NCI-H524 treated with DMSO at 0.1 percent for 48 hours (cell line): ENCODE measurements around the gene CBLN3.
"Not testable (repeated sequence)": the region's sequence is repeated elsewhere in the genome, so short reads cannot be mapped to it uniquely, and the experiment has no call there.

Experiments
- DNase-seq: peaks from one replicate; lab custom pipeline; 2025; lab: John Stamatoyannopoulos, UW

CBLN3 gene

DNA sequence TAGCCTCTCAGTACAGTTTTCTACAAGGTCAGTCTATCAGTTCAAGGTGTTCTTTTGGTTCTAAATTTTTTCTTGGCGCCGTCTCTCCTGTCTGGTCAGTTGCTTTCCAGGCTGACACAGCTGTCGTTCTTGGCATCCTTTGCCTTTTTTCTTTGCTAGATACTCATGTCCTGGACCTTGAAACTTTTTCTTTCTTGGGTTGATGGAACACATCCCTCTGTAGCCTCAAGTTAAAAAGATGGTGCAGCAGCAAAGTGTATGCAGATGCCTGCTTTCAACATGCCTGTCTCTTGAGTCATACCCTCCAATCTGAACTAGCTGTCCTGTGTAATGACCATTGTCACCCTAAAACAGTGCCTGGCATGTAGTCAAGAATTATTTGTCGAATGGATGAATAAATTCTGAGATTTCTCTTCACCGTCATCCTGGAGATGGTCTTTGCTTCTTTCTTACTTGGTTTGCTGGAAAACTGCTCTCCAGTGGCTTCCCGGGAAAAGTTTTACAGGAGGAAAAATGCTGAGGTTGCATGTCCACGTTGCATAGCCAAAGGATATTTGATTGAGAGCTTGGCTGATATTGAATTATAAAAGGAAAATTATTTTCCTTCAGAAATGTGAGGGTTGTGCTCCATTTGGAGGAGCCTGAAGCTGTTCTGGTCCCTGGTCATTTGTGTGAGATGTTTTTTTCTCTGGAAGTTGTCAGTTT, 26.0 kb downstream of the CBLN3 start:
- DNase-seq, result no peak

DNA sequence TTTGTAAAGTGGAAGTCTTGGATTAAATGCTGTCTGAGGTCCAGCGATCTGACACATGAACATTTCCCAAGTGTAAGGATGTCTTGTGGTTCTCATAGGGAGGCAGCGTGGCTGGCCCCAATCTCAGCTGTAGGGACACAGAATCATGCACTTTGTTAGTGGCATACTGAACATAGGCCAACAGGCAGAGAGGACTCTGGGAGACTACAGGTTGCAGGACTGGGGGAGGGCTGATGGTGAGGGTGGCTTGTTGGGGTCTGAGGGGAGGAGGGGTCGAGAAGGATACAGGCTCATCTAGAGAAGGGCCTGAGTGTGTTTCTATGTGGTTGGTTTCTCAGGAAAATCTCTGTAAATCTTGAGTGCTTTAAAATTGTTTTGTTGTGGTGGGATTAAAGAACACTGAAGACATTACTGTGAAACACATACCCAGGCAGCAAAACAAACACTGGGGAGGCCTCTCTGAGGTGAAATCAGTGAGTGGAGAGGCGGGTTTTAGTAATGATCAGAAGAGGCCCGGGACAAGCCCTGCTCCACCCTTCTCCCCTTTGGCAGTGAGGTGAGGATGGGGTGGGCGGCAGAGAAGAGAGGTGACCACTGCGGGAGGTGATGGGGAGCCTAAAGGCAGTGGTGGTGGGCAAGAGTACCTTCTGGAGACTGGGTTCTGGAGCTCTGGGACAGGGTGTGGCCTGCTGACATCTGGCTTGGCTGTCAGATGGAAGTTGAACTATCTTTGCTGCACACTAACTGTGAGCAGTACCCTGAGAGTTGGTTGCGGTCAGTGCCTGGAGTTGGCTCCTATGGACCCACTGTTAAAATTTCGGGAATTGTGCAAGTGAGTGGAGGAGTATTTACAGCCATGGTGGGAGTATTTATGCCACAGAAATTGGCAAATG, 27.4 kb downstream of the CBLN3 start:
- no peak for DNase-seq

DNA sequence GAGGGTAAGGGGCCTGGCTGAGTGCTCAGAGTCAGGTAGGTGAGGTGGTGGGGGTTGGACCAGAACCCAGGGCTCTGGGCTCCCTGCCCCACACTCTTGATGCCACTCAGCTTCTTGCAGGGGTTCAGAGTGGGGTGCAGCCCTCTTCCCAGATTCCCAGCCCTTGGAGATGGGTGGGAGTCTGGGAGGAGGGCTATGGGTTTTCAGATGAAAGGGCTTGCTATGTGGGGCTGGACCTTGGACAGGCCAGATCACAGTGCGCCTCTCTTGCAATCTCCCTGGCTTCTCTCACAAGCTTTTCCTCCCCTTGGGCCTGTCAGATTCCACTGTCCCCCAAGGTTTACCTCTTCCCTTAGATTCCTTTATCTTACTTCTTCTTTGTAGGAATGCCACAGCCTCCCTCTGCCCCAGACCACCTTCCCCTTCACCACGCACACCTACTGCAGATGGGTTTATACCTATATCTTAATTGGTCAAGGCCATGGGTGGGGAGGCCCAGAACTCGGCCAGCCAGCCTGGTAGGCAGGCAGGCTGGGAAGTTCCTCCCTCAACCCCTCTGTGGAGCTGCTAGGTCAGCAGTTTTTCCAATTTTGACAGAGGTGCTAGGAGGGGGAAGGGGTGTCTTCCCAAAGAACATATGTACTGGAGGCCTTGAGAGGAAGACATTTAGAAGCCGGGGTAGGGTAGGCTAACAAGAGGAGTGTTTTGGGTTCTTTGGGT, 29.3 kb downstream of the CBLN3 start:
- no peak for DNase-seq

DNA sequence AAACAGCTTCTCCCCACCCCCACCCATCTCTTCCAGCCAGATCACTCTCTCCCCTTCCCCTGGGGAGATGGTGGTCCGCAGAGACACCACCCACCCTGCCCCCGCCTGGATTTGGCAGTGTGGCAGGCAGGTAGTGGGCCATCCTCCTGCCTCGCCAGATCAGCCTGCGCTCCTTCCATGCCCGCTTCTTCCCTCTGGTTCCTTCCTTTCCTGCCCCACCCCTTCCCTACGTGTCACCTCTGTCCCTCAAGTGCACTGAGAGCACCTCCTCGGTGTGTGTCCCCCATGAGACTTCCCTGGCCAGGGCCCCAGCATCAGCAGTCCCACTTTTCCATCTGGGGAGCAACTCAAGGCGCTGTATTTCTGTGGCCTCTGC, 30.0 kb downstream of the CBLN3 start:
- no peak for DNase-seq

DNA sequence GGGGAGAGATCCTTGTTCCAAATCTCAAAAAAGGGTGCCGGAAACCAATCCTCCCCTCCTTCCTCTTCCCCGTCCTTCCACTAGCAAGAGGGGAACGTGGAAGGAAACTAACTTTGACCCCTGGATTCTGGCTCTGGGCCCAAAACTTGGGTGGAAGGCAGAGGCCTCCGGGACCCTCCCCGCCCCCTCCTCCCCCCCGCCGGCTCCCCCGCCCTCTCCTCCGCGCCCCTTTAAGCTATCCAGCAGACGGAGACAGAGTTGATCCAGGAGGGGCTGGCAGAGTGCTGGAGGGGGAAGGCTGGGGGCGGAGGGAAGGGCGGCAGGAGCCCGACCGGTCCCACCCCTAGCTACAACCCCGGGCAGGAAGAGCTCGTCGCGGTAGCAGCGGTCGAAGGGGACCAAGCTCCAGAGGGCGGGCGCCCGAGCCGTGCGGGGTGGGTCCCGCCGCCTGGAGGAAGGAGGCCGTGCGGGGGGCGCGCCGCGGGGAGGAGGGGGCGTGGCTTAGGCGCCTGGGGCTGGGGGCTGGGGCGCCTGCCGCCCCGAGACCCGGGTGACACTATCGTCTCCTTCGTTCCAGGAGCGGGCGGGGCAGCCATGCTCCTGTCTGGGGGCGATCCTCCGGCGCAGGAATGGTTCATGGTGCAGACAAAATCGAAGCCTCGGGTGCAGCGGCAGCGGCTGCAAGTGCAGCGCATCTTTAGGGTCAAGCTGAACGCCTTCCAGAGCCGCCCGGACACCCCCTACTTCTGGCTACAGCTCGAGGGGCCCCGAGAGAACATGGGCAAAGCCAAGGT, 30.6 kb downstream of the CBLN3 start, which contains the start of gene NYNRIN:
Gene NYNRIN (plus strand): TSS at position 351 of the 794 bp plus-strand sequence. CDS start 244 bp downstream, at position 595.
- DNase-seq, result peak; percentile 10

DNA sequence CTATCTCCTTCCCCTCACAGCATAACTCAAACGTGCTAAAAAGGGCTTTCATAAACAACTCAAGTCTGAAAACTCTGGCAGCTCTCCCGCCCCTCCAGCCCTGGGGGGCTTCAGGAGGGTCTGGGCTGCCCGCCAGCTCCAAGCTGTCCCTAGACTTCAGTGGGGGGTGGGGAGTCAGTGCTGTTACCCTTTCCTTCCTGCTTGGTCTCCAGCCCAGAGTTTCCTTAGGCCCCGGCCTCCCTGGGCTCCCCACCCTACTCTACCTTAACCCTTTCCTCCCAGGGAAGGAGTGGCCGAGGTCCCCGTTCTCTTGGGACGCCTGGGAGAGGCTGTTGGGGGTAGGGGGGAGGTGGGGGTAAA, 31.2 kb downstream of the CBLN3 start:
- no peak for DNase-seq

DNA sequence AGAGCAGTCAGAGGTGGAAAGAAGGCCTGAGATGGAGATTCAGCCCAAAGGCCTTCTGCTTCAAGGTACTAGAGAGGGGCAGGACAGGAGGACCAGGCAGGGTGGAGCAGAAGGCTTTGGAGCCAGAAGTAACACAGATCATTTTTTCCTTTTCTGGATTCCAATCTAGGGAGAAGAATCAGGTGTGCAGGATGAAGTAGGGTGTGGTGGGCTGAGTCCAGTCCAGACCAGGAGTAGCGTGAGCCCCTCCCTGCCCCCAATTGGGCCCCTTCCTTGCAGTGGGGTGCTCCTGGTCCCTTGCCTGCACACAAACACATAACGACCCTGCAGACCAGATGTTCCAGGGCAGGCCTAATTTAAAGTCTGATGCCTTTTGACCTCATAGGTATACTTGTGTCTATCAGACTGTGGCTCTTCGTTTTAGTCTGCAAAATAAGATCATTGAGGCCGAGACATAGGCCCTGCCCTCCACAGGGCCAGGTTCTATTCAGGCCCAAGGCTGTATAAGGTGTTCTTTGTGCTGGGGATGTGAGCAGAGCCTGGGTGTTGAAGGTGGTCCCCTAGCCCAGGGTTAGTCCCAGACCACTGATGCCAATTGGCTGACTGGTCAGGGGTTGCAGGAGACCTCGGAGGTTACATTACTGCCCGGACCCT, 31.7 kb downstream of the CBLN3 start:
- no peak for DNase-seq

DNA sequence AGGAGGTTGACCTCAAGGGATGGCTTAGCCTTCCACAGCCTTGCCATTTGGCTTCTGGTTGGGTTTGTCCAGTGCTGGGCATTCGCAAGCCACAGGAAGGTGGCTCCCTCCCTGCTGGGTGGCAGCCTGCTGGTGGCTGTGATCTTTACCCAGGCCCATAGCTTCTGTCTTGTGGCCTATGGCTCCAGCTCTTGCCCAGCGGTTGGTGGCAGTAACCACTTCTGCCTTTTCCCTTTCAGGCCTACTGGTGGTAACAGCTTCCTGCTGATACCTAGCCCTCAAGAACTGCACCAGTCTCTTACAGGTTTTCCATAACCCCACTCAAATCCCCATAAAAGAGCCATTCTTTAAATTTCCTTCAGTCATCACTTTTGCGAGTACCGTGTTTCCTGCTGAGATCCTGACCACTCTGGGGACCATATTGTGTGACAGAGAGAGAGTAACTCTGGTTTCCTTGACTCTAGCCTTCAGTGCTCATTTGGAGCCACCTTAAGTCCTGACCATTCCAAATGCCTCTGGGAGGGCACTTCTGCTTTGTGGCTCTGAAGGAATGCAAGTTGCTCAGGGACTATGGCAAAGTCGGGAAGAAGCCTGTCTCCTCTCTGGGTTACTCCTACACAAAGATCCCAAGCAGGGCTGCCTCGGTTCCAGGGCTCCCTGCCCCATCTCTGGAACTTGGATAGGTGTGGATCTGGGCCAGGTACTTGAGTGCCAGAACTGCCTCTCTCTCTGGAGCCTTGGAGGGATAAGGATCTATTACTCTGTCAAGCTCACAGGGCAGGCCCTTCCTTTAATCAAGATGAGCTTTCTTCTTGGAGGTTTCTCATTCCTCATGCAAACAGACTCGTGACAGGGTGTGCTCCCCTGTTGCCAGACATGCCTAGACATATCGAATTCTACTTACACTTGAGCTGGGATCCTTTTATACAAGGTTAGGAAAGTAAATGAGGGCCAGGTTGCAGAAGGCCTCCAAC, 33.6 kb downstream of the CBLN3 start:
- no peak for DNase-seq

DNA sequence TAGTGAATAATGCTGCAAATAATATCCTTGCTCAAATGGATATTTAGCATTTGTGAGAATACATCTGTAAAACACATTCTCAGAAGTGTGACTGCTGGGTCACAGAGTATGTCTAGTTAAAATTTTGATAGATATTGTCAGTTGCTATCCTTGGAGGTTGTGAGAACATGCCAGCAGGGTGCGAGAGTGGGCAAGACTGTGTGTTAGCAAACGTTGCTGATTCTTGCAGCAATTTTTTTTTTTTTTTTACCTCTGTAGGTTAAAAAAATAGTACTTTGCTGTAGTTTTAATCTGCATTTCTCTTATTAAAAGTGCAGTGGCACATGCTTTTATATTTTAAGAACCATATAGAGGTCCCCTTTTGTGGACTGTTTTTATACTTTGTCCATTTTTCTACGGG, 35.2 kb downstream of the CBLN3 start:
- DNase-seq, result no peak

DNA sequence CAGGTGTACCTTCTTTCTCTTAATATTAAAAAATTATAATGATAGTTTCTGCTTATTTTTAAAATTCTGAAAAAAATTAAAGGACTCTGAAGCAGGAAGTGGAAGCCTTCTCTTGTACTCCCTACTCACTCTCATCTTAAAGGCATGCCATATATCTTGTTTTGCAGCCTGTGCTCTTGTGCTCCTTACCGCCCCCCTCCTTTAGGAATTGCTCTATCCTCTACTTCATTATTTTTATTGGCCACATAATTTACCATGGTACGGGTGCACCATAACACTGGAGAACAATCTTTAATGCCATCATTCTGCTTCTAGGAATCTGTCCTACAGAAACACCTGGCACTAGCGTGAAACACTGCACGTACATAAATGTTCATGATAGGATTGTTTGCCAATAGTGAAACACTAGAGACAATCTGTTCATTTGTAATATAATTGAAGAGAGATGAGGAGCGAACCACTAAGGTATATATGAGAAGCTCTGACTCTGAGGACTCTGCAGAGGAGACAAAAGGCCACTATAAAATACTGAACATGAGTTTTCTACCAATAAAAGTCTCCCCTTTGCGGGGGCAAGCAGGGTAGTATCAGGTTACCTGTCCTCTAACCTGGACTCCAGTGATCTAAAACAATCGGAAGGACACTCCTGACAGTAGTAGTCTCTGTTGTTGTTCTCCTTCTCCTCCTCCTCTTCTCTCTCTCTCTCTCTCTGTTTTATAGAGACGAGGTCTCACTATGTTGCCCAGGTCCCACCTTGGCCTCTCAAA, 37.0 kb downstream of the CBLN3 start:
- DNase-seq, result no peak

DNA sequence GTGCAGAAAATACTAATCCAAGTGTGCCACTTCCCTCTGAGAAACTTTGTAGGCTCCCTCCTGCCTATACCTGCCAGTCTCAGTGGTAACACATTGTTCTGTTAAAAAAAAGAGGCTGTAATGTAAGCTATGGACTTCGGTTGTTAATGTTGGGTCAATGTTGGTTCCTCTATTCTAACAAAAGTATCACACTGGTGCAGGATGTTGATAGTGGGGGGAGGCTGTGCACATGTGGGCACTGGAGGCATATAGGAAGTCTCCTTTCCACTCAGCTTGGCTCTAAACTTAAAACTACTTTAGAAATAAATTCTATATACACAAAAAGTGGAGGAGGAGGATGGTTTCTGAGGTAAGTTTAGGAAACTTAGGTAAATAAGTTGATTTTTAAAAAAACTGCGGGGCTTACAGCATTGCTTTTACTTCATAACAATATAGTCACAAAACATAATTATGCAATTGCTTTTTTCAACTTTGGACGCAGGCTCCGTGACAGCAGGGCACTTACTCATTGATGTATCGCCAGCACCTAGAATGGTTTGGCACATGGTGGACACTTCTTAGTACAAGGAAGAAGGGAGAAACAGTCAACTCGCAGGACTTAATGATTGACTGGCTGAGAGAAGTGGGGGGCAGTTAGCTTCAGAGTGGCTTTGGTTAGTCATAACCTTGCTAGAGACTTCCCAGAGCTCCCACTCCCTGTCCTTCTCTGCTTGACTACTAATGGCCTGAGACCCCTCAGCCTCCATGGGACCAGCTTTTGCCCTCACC, 38.6 kb downstream of the CBLN3 start:
- DNase-seq, result no peak

DNA sequence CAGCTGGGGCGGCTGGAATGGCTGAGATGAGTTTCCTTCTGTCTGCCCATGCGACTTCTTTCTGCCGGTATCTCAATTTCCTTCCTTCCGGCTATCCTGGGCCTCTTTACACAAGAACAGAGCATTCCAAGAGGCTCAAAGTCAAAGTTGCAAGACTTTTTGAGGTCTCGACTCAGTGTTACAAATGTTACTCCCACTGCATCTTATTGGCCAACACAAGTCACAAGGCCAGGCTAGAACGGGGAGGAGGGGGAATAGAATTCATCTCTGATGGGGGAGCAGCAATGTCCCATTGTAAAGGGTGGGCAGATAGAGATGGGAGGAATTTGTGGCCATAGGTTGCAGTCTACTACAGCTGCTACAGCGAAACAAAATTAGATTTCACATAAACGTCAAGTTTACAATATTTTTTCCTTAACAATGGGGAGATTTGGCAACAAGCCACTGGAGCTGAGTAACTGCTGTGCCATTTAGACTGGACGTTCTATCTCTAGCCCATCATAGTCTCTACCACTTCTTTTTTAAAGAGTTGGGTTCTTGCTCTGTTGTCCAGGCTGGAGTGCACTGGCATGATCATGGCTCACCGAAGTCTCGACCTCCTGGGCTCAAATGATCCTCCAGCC, 40.1 kb downstream of the CBLN3 start:
- DNase-seq, result no peak

DNA sequence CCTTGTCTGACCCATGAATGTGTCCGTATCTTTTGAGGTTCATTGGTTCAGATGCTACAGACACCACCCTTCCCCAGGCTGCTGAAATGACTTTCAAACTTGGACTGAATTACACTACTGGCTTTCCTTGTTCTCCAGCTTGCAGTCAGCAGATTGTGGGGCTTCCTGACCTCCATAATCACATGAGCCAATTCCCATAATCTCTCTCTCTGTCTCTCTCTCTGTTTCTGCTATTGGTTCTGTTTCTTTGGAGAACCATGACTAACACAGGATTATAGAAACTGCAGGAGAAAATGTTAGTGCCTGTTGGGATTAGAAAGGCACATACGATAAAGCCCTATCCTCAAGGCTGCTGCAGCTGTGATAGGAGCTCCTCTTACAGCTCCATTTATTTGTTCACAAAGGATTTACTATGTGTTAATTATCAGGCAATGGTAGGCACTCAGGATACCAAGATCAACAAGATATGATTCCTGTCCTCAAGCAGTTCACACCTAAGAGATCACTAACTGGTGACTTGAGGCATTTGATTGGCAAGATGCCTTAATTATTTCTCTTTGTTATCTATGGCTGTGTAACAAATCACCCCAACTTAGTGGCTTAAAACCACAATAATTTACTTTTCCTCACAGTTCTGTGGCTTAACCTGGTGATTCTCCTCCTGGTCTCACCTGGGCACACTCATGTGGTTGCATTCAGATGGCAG, 40.8 kb downstream of the CBLN3 start:
- DNase-seq, result no peak

DNA sequence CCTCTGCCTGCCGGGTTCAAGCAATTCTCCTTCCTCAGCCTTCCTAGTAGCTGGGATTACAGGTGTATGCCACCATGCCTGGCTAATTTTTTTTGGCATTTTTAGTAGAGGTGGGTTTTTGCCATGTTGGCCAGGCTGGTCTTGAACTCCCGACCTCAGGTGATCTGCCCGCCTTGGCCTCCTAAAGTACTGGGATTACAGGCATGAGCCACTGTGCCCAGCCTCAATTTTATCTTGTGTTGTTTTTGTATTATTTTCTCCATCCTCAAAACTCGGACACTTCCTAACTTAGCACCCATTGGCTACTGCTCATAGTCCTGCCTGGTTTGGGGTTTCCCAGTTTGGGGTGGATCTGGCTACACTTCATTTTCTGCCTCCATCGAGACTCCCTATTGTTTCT, 41.9 kb downstream of the CBLN3 start:
- DNase-seq, result not testable (repeated sequence)

DNA sequence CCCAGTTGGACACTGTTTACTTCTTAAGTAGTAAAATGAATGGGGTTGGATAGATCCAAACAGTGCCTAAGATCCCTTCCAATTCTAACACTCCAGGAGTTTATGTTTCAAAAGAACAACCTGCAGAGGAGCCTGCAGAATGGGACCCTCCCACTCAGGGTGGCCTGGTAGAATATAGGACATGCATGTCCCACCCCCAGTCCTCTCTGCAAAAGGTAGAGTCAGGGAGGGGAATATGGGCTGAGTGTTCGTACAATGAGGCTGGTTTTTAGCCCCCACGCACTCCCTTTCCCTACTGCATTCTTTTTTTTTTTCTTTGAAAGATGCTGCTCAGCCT, 42.5 kb downstream of the CBLN3 start:
- no peak for DNase-seq

DNA sequence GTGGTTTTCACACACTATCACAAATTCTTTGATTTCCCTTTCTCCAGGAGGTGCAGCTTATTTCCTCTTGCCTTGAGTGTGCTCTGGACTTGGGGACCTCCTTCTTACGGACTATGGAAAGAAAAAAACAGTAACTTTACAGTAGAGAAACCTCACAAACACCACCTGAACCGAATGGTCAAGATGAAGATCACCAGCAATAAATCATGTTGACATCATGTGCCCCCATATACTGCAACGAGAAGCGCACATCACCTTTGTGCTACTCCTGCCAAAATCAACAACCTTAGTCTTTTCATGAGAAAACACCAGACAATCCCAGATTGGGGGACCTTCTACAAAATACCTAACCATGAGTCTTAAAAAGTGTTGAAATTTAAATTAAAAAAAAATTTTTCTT, 43.9 kb downstream of the CBLN3 start:
- DNase-seq, result no peak

DNA sequence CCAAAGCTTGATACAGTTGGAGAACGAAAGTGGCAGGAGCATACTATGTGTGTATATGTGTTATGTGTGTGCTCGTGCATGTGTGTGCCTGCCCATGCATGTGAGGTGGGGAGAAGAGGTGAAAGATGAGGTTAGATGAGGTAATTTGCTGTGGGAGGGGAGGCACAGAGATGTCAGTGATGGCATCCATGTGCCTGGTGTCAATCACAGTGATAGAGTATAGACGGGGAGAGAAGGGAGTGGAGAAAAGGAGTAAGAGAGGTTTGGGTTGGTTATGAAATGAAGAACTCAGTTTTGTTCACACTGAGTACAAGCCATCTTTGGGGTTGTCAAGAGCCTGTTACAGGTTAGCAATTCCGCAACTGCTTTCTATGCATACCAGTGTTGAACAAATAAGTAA, 45.3 kb downstream of the CBLN3 start:
- DNase-seq, result no peak

DNA sequence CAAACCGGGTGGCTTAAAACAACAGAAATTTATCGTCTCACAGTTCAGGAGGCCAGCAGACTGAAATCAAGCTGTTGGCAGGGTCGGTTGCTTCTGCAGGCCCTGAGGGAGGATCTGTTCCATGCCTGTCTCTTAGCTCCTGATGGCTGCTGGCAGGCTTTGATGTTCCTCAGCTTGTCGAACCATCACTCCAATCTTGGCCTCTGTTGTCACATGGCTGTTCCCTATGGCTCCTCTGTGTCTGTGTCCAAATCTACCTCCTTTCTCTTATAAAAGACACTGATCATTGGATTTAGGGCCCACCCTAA, 47.5 kb downstream of the CBLN3 start:
- no peak for DNase-seq
